ENCODE results near the gene ABCB8.
"Not testable (repeated sequence)": the region's sequence is repeated elsewhere in the genome, so short reads cannot be mapped to it uniquely, and the experiment has no call there.

GRCh38 chr7:151011616-151012015, 16.6 kb upstream of the ABCB8 start:
- not testable (repeated sequence) for TF ChIP-seq CTCF (optimal IDR thresholded peaks at IDR 0.05 in 1 of 3, IDR thresholded peaks at IDR 0.05 in 1 of 3, conservative IDR thresholded peaks at IDR 0.05 in 1 of 3; ENCODE audit: extremely low read depth in 1 of 3, insufficient read depth in 2 of 3, low read length in 3 of 3); EZH2 (IDR thresholded peaks at IDR 0.05; ENCODE audit: low read length)

Measured in keratinocyte (primary cell).